AG09319 (cell line): ENCODE data around the gene MARS1.

Source experiments
- DNase-seq: peaks from one replicate; pipeline ENCODE4 v3.0.0-alpha.2; 2010; ENCODE audit warnings: low read depth; ENCODE audit errors: extremely low read depth
- TF ChIP-seq, protein P1 (sequence below): IDR thresholded peaks from 2 replicates; pipeline ENCODE4 v1.5.1; 2011; ENCODE audit warnings: low read depth, mild to moderate bottlenecking, inconsistent platforms, low read length, moderate library complexity

The MARS1 gene

DNA sequence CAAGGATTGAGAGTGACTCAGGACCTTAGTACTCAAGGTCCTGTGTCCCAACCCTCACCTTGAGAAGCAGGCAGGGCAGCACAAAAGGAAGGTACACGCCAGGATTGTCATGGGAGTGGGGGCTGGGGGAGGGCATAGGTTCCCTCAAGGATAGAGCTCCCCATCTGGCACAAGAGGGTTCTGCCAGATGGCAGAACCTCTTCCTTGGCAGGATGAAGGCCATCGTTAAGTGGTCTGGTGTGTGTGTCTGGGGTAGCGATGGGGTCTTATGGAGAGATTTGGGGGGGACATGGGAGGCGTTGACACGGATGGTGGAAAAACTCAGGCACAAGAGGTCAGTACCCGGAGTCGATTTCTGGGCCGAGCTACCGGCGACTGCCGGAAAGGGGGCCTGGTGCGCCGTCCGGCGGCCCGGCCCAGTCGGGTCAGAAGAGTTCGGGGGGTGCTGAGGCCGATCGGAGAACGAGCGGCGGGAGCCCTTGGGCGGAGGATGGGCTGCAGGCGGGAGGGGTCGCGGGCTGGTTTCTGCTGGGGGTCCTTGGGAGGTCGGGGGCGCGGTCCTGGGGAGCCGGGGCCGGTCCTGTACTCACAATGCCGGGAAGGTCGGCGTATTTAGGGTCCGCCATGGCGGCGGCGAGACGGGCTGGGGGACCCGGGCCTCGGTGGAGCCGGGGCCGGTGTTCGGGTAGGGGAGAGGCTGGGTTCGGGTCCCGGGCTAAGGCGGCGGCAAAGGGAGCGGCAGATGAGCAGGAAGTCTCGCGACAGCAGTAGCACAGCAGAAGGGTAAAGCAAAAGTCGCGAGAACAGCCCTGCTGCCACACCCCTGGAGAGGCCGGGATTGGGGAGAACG, 58.8 kb downstream of the MARS1 start, which contains the start of gene DCTN2:
DCTN2 (minus strand) TSS at position 755 of the 850 bp plus-strand sequence; CDS start at position 626, 129 bp downstream.
- DNase-seq: peak; percentile 92
- TF ChIP-seq, protein P1, sequence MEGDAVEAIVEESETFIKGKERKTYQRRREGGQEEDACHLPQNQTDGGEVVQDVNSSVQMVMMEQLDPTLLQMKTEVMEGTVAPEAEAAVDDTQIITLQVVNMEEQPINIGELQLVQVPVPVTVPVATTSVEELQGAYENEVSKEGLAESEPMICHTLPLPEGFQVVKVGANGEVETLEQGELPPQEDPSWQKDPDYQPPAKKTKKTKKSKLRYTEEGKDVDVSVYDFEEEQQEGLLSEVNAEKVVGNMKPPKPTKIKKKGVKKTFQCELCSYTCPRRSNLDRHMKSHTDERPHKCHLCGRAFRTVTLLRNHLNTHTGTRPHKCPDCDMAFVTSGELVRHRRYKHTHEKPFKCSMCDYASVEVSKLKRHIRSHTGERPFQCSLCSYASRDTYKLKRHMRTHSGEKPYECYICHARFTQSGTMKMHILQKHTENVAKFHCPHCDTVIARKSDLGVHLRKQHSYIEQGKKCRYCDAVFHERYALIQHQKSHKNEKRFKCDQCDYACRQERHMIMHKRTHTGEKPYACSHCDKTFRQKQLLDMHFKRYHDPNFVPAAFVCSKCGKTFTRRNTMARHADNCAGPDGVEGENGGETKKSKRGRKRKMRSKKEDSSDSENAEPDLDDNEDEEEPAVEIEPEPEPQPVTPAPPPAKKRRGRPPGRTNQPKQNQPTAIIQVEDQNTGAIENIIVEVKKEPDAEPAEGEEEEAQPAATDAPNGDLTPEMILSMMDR: no peak; the same call in none of the 2 replicates

DNA sequence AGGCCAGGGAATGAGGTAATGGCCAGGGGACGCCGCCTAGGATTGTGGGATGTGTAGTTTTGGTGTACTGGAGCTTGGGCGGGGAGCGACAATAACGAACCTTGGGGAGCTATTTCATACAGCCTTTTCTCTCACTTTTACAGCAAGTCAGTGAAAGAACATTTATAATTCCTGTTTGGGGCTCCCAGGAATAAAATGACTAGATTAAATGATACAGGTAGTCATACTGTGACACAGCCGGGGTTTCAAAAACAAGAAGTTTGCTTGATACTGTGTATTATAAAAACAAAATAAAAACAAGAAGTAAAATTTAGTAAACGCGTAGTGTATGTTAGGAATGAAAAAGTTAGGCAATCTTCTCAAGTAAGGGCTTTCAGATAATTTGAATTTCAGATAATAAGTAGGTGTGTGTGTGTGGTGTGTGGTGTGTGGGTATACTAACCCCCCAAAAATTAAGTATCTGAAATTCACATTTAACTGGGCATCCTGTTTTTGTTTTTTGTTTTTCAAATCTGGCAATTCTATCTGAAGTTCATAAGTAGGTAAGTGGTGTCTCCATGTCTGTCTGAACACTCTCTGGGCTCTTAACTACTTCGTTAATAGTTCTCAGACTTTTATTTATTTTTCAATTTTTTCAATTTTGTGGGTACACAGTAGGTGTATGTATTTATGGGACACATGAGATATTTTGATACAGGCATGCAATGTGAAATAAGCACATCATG, 59.6 kb downstream of the MARS1 start:
- TF ChIP-seq, protein P1: no peak
- DNase-seq: no peak

DNA sequence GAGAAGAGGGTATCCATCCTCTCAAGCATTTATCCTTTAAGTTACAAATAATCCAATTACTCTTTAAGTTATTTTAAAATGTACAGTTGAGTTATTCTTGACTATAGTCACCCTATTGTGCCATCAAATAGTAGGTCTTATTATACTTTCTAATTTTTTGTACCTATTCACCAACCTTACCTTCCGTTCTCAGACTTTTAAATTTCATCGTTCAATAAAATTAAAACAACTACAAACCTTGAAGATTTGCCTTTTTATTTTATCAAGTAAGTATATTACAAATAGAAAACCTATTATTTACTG, 60.1 kb downstream of the MARS1 start:
- DNase-seq: no peak
- TF ChIP-seq, protein P1: no peak

DNA sequence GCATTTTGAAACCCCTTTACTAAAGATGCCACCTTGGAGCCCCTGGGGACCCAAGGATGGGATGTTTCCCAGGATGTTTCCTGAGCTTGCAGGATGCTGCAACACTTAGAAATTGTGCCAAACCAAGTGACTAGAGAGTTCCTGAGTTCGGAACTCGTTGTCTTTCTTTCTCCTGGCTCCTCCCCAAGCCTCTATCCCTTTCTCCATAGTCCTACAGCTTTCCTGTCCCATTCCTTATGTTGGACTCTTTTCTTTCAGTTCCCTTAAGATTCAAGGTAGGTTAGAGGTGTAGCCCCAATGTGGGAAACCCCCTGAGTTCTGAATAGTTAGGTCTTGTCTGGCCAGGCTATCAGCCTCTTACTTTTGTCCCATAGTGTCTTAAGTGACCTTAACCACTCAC, 60.6 kb downstream of the MARS1 start:
- DNase-seq: no peak
- TF ChIP-seq, protein P1: no peak

DNA sequence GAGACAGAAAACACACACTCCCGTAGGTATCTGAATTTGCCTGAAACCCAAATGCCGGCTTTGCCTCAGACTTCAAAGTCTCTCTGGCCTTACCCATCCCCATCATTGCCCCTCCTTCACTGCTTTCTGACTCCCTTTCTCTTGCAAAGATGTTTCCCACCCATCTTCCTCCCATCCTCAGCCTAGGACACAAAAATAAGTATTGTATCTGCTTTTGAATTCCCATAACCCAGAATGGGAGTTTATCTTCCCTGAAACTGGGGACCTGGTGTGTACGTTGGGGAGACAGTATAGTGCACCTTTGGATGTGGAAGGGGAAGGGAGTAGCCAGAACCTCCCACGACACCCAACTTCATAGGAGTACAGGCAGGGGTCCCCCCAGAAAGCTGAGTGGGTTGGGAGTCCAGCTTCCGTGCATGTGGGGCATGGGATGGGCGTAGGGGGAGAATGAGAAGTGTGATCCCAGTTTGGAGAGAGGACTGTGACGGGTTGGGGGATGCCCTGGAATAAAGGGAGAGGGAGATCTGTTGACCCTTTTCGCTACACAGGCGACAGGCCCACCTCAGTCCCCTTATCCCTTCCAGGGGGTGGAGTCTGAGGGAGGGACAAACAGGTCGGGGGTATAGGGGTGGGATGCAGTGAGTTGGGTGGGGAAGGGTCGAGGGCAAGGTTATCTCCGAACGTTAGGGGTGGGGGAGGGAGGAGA, 61.5 kb downstream of the MARS1 start:
- DNase-seq: no peak
- TF ChIP-seq, protein P1: no peak

DNA sequence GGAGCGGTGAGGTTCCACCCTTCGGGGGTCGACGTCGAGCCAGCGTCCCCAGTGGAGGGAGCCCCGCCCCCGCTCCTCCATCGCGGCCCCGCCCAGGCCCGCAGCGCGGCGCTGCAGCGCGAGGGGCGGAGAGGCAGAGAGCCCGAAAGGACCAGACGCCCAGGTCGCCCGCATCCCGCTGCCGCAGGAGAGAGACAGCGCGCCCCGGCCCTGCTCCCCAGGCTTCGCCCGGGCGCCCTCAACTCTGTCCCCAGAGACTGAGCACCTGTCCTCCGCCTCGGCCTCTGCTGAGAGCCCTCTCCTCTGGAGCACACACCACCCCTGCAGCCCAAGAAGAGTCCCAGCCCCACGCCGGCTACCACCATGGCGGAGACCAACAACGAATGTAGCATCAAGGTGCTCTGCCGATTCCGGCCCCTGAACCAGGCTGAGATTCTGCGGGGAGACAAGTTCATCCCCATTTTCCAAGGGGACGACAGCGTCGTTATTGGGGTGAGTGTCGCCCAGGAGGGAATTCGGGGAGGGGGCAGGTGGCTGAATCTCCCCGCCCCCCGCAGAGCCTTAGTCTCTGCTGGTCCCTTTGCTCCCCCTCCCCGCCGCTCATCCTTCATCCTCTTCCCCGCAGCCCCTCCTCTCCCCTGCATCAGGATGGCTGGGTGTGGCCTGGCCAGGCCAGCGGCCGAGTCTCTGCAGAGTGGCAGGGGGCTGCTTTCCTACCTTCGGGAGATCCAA, 62.2 kb downstream of the MARS1 start, which contains the start of gene KIF5A:
KIF5A (plus strand) TSS at position 136 of the 732 bp plus-strand sequence; CDS start at position 364, 228 bp downstream.
- TF ChIP-seq, protein P1: no peak
- DNase-seq: no peak
